ENCODE results near the gene MAP1LC3A.

The MAP1LC3A gene

DNA sequence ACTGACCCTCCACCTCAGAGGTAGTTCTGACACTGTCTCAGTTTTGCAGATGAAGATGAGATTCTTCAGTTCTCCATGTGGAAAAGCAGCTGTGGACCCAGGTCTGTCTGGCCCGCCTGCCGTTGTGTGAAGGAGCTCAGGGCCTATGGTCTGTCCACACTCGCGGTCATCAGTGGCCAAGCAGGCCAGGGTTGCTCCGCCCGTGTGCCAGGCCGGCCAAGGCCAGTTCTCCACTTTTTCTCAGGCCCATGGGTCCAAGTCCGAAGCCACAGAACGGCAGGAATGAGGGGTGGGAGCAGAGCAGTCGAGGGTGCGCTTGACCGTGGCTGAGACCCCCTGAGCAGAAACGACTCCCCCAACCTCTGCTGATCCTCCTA, 8.6 kb upstream of the MAP1LC3A start:
- Histone ChIP-seq H3K27me3 (replicated peaks; ENCODE audit: insufficient read depth, low read length) (no peaks in the 10 kb centered on the region), H4K20me1 (ENCODE audit: insufficient read depth, low read length) (no peaks in the 10 kb centered on the region), H3K27ac (ENCODE audit: low read length) (no peak overlapping the region), H3K9ac (ENCODE audit: low read length) (no peak overlapping the region), H3K36me3 (replicated peaks; ENCODE audit: insufficient read depth, low read length) (no peaks in the 10 kb centered on the region), H3K9me2 (replicated peaks; ENCODE audit: insufficient read depth, low read length) (no peaks in the 10 kb centered on the region), H3K9me3 (replicated peaks; ENCODE audit: insufficient read depth, low read length) (no peaks in the 10 kb centered on the region), H3K4me1 (ENCODE audit: low read length) (no peaks in the 10 kb centered on the region), H3K79me2 (ENCODE audit: low read length) (no peaks in the 10 kb centered on the region), H3K4me3 (ENCODE audit: low read length) (no peak overlapping the region), H2AFZ (ENCODE audit: low read length) (no peak overlapping the region), H3F3A (ENCODE audit: insufficient read depth, low read length) (no peaks in the 10 kb centered on the region), H3K4me2 (ENCODE audit: low read depth, low read length) (no peak overlapping the region)
- TF ChIP-seq EZH2 (optimal IDR thresholded peaks at IDR 0.05; ENCODE audit: low read depth, low read length) (no peak), CTCF (IDR thresholded peaks at IDR 0.05; ENCODE audit: low read length) (no peak), EZH2phosphoT487 (IDR thresholded peaks at IDR 0.05; ENCODE audit: low read length) (no peak)
- no peak for DNase-seq

DNA sequence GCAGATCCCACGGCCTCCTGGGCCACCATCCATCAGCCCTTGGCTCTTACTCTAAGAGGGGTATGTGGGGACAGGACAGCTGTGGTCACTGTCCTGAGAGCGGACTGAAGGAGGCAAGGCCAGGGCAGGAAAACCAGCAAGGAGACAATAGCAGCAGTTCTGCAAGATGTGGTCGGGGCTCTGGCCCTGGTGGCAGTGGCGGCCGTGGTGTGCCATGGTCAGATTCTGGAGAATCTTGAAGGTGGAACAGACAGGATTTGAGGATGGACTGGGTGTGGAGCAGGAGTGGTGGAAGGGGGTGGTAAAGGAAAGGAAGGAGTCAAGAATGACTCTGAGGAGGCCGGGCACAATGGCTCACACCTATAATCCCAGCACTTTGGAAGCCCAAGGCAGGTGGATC, 5.9 kb upstream of the MAP1LC3A start:
- Histone ChIP-seq H3K4me1 (ENCODE audit: low read length) (no peaks in the 10 kb centered on the region), H3K9ac (ENCODE audit: low read length) (no peak overlapping the region), H3K36me3 (replicated peaks; ENCODE audit: insufficient read depth, low read length) (no peaks in the 10 kb centered on the region), H3K27ac (ENCODE audit: low read length) (no peak overlapping the region), H3F3A (ENCODE audit: insufficient read depth, low read length) (no peaks in the 10 kb centered on the region), H3K79me2 (ENCODE audit: low read length) (no peaks in the 10 kb centered on the region), H3K27me3 (replicated peaks; ENCODE audit: insufficient read depth, low read length) (no peaks in the 10 kb centered on the region), H2AFZ (ENCODE audit: low read length) (no peak overlapping the region), H3K9me3 (replicated peaks; ENCODE audit: insufficient read depth, low read length) (no peaks in the 10 kb centered on the region), H3K4me3 (ENCODE audit: low read length) (no peak overlapping the region), H4K20me1 (ENCODE audit: insufficient read depth, low read length) (no peaks in the 10 kb centered on the region), H3K9me2 (replicated peaks; ENCODE audit: insufficient read depth, low read length) (no peaks in the 10 kb centered on the region), H3K4me2 (ENCODE audit: low read depth, low read length) (no peak overlapping the region)
- no peak for TF ChIP-seq EZH2phosphoT487 (IDR thresholded peaks at IDR 0.05; ENCODE audit: low read length)
- TF ChIP-seq CTCF (IDR thresholded peaks at IDR 0.05; ENCODE audit: low read length) = no peak
- TF ChIP-seq EZH2 (optimal IDR thresholded peaks at IDR 0.05; ENCODE audit: low read depth, low read length) = no peak
- no peak for DNase-seq

GRCh38 chr20:34553366-34553867, 5.1 kb upstream of the MAP1LC3A start:
- Histone ChIP-seq H3K9me2 (replicated peaks; ENCODE audit: insufficient read depth, low read length) (no peaks in the 10 kb centered on the region), H3K79me2 (ENCODE audit: low read length) (no peaks in the 10 kb centered on the region), H3K27ac (ENCODE audit: low read length) (no peak overlapping the region), H3K9me3 (replicated peaks; ENCODE audit: insufficient read depth, low read length) (no peaks in the 10 kb centered on the region), H2AFZ (ENCODE audit: low read length) (no peak overlapping the region), H3K4me1 (ENCODE audit: low read length) (no peaks in the 10 kb centered on the region), H3K27me3 (replicated peaks; ENCODE audit: insufficient read depth, low read length) (no peaks in the 10 kb centered on the region), H3K4me3 (ENCODE audit: low read length) (no peak overlapping the region), H3K4me2 (ENCODE audit: low read depth, low read length) (no peak overlapping the region), H3K36me3 (replicated peaks; ENCODE audit: insufficient read depth, low read length) (no peaks in the 10 kb centered on the region), H4K20me1 (ENCODE audit: insufficient read depth, low read length) (no peaks in the 10 kb centered on the region), H3K9ac (ENCODE audit: low read length) (no peak overlapping the region), H3F3A (ENCODE audit: insufficient read depth, low read length) (no peaks in the 10 kb centered on the region)
- no peak for DNase-seq
- no peak for TF ChIP-seq EZH2 (optimal IDR thresholded peaks at IDR 0.05; ENCODE audit: low read depth, low read length)
- no peak for TF ChIP-seq CTCF (IDR thresholded peaks at IDR 0.05; ENCODE audit: low read length)
- TF ChIP-seq EZH2phosphoT487 (IDR thresholded peaks at IDR 0.05; ENCODE audit: low read length) = no peak
